NCI-H1694 (cell line): ENCODE measurements around the gene SLC45A1.

ENCODE experiments used
- DNase-seq: peaks from one replicate; lab custom pipeline; 2025; lab: John Stamatoyannopoulos, UW

Gene SLC45A1

DNA sequence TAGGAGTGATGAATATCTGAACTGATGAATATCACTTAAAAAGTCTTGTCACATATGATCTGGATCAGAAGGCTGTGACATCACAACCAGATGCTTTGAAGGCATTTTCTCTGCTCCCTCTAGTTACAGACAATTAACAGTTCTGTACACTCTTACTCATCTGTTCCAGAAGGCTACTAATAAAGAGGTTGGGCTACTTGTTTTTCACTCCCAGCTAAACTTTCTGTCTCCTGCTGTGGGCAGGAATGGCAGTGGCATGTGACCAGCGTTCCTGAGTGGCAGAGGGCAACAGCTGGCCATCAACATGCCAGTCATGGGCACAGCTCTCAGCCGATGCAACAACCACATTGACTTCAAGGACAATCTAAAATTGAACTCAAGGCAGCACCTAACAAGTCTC is 66.7 kb downstream of the SLC45A1 start:
- DNase-seq, result no peak

DNA sequence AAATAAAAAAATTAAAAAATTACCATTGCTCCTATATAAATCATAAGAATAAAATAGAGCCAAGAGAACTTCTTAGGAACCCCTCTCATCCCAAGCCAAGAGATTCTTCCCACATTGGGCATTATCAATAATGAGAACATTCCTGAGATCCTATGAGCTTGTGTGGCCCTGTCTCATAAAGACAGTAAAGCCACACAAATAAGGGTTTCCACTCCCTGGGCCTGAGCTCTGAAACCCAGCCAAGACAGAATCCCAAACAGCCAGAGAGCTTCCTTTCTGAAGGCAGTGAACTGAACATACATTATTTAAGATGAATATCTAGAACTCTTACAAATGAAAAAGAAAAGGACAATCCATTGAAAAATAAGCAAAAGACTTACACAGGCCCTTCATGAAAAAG is 68.3 kb downstream of the SLC45A1 start:
- no peak for DNase-seq

DNA sequence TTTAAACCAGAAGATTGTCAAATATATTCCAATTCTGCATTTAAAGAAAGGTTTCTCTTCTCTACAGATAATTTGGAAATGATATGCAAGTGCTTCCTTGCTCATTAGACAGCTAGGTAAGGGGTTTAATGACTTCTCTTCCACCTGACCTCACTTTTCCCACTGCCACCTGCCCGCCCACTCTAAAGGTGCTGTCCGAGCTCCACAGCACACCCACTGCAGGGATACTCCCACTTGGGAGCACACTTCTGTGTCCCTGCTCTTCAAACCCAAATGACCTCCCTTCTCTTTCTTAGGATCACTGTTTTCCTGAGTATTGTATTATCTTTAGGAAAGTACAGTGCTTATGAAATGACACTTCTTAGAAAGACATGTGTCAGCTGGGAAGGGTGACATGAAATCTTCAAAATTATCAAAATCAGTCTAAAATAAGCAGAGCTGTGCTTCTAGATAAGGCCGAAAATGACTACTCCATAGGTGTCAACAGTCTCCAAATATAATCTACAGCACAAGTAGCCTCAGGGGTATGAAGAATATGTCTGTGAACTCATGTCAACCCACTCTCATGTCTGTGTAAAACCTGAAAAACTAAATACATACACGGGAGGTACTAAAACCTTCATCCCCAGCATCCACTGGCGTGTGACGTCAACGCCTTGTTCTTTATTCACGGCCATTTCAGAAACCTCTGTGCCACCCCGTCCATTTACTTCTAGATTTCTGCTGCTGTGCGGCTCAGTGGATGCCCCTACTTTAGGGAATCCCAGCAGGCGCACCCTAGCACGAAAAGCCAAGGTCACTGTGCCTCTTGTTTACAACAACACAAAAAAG is 71.0 kb downstream of the SLC45A1 start:
- no peak for DNase-seq

DNA sequence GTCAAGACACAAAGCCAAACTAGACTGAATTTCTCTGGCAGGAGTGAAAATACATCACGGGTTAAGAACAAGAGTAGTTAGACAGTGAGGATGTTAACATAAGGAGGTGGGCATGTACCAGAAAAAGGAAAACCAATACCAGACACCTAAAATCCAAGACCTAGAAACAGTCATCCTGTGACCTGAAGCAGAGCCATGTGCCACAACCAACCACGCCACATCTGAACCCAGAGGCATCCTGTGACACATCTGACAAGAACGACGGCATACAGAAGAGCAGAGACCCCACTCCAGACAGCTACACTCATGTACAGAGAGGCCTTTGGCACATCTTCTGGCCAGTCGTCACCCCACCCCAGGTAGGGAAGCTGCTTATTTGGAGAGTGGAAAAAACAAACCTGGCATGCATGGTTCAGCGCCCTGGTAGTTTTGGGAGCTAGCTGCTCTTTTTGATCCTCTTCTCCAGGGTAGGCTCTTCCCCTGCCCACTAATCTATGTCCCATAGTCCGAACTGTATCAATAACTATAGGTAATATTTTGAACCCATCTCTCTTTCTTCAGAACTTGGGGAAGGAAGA is 72.1 kb downstream of the SLC45A1 start:
- no peak for DNase-seq

DNA sequence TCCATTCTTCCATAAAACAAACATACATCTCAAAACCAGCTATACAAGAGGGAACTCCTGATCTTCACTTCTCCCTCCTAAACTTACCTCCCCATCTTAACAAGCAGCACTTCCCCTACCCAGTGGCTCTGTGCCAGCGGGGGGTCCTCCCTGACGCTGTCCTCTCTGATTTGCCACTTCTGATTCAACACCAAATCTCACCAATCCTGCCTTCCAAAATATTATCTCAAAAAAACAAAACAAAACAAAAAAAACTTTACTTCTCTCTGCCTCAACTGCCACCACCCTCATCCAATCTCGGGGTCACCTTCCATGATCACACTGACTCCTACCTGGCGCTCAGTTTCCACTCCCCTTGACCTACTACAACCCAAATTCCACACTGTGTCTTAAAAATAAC is 72.8 kb downstream of the SLC45A1 start:
- DNase-seq, result no peak

DNA sequence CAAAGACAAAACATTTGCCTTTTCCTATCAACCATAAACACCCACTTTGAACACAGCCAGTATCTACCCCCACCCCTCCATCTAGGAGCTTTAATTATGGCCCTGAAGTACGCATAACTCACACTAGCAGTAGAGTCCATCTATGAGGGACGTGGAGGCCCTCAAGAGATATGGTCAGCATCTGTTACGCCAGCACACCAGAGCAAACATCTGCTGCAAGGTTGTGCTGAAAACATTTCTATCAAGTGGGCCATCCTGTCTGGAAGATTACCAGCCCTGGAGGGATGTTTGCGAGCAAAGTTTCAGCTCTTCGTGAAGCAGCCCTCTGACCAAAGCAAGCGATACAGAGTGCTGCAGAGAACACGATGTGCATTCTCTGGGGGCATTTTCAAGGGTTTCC is 74.6 kb downstream of the SLC45A1 start:
- no peak for DNase-seq
